Left colon (tissue), 2 donors: ENCODE data around the gene ZBTB16. TPM values are rescaled to one million over a fixed set of nuclear protein-coding genes. Genes with fewer than 3 reads are reported as not detected.

Experiments used
- ATAC-seq: fragments of 200-7000 bp; cut with Tn5 transposase; one replicate; pipeline ENCODE4 v1.9.1; 2020; ENCODE audit warnings: mild to moderate bottlenecking, moderate library complexity
- DNase-seq, 2 donors: peaks; one replicate each; pipeline ENCODE4 v3.0.0-alpha.2; 2020
- intact Hi-C, 2 donors: fragments of 100-400 bp; cut with DNase I in 1 of 2; cut with micrococcal nuclease in 1 of 2; formaldehyde crosslinking; loops; one replicate each; pipeline versions ENCODE4 v1.11.2 to v1.14.0; 2022; cut with DNase I, micrococcal nuclease
- total RNA-seq, 2 donors: library from RNA; stranded (reverse); fragmentation: NEBNext Ultra II Directional; extraction: Animal tissue kit (Norgen Biotek cat#: 25700); gene quantifications; one replicate each; pipeline ENCODE4 v1.2.1, GENCODE V29; 2021
- donor health status: DM: no; HTN: no; CAD: no.
- donor health status: DM: yes; HTN: yes; CAD: no.

Gene ZBTB16
- total RNA-seq, 2 donors from 2014 or later, result 10.0 to 75.1 TPM

GRCh38 chr11:114133548-114134329 is 74.2 kb downstream of the ZBTB16 start:
- ATAC-seq (no peak), DNase-seq (no peak)
- intact Hi-C loops, result no loop called here

DNA sequence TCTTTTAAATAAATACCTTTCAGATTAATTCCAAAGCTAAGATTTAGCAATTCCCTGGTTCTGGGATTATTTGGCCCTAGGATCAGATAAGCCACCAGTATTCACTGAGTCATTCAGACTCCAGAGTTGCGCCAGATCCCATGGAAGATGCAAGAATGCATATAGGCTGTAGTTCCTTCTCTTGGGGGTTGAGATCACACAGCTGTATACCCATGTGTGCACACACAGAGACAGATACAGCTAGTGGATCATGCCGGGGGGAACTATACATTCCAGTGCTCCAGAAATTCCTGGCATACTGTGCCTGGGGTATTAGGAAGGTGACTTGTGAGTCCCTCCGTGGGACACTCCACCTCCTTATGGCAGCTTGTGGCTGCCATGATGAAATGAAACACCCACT is 75.4 kb downstream of the ZBTB16 start:
- ATAC-seq (no peak), DNase-seq (no peak)
- intact Hi-C loops, result no loop called here

GRCh38 chr11:114135737-114136151 is 76.2 kb downstream of the ZBTB16 start:
- ATAC-seq (no peak), DNase-seq (no peak)
- intact Hi-C loops, result no loop called here

- DNase-seq (no peak), ATAC-seq (peak; percentile 67)
- intact Hi-C loops, result no loop called here
These were observed 77.5 kb downstream of the ZBTB16 start for GRCh38 chr11:114136686-114137640.

DNA sequence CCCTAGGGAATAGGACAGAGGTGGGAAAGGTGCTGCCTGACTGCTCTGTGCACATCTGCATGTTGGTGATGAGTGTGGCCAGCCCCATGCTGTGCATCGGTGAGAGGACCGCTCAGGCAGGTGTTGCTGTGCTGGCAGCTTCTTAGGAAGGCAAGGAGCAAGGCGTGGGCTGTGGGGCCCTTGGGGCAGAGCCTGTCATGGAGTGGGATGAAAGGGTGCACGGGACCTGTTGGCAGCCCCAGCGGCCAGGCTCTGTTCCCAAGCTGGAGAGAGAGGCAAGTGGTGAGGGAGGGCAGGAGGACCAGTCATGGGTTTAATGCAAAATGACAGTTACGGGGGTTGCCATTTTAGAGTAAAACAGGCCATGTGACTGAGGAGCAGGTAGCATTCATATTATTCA is 78.3 kb downstream of the ZBTB16 start:
- ATAC-seq (no peak), DNase-seq (no peak)
- intact Hi-C loops, result no loop called here

GRCh38 chr11:114138411-114138810 is 78.9 kb downstream of the ZBTB16 start:
- no peak for ATAC-seq
- DNase-seq, result no peak
- intact Hi-C loops, result no loop called here

GRCh38 chr11:114140826-114141225 is 81.3 kb downstream of the ZBTB16 start:
- DNase-seq (no peak), ATAC-seq (no peak)
- intact Hi-C loops, result no loop called here

GRCh38 chr11:114141863-114142580 is 82.5 kb downstream of the ZBTB16 start:
- DNase-seq, result no peak
- intact Hi-C loops, result no loop called here
- peak; percentile 73 for ATAC-seq

- ATAC-seq, result no peak
- intact Hi-C loops, result no loop called here
- no peak for DNase-seq
These were observed 83.2 kb downstream of the ZBTB16 start for GRCh38 chr11:114142707-114143106.

DNA sequence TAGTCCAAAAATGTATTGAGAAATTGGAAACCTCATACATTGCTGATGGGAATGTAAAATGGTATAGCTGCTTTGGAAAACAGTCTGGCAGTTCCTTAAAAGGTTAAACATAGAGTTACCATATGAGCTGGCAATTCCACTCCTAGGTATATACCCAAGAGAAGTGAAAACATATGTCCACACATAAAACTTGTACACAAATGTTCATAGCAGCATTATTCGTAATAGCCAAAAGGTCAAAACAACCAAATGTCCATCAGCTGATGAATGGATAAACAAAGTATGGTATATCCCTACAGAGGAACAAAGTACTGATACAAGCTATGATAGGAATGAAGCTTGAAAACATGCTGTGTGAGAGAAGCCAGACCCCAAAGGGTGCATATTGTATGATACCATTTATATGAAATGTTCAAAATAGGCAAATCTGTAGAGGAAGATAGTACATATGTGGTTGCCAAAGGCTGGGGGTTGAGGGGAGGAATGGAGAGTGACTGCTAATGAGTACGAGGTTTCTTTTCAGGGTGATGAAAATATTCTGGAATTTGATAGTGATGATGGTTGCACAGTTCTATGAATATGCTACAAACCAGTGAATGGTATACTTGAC is 85.8 kb downstream of the ZBTB16 start:
- no peak for ATAC-seq
- DNase-seq, result no peak
- intact Hi-C loops, result no loop called here

GRCh38 chr11:114147375-114148012 is 88.0 kb downstream of the ZBTB16 start:
- DNase-seq (no peak), ATAC-seq (no peak)
- intact Hi-C loops, result no loop called here

- intact Hi-C loops, result no loop called here
- DNase-seq (no peak), ATAC-seq (peak; percentile 41)
These were observed 88.5 kb downstream of the ZBTB16 start for GRCh38 chr11:114148013-114148382.

DNA sequence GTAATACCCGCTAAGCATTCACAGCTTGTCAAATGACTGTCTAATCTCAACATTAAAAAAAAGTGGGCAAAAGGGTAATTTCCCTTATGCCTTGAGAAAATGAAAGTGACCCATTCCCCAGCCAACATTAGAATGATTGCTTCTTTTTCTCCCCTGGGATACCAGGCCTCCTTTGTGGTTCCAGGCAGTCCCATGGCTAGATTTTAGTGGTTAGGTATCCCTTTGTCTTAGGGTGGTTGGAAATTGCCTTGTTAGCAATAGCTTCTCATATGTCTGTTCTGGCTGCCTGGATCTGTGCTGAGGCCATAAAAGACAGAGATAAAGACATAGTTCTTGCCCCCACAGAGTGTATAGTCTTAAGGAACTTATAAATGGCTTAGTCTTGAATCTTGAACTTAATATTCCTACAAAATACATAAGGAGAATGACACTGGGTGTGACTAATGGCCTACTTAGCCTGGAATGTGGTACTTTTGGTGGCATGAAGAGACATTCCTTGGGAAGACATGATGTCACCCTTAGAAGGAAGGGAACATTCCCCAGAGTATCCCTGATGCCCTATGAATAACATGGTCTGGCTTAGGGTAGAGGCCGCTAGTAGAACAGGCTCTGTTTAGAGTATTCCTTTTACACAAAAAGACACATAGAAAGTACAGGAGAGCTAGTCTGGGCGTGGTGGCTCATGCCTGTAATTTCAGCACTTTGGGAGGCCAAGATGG is 90.3 kb downstream of the ZBTB16 start:
- DNase-seq (no peak), ATAC-seq (no peak)
- intact Hi-C loops, result no loop called here

GRCh38 chr11:114150671-114151070 is 91.2 kb downstream of the ZBTB16 start:
- DNase-seq (no peak), ATAC-seq (peak; percentile 53)
- intact Hi-C loops, result no loop called here

GRCh38 chr11:114151631-114152030 is 92.1 kb downstream of the ZBTB16 start:
- no peak for ATAC-seq
- no peak for DNase-seq
- intact Hi-C loops, result no loop called here

DNA sequence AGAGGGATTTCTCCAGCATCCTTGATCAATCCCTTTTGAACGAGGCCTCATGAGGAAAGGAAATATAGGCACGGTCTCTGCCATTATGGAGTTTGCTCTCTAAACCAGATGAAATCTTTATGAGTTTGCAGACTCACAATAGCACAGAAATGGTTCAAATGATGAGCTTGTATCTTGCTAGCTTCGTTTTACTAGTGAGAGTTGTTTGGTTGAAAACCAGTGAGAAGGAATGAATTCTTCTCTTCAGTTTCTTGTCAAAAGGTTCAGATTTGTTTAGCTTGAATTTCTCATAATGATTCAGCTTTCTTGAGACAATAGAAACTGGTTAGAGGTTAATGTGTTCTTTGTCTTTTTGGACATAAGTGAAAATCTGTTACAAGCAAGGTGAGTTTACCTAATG is 92.7 kb downstream of the ZBTB16 start:
- no peak for DNase-seq
- intact Hi-C loops, result no loop called here
- ATAC-seq, result no peak

DNA sequence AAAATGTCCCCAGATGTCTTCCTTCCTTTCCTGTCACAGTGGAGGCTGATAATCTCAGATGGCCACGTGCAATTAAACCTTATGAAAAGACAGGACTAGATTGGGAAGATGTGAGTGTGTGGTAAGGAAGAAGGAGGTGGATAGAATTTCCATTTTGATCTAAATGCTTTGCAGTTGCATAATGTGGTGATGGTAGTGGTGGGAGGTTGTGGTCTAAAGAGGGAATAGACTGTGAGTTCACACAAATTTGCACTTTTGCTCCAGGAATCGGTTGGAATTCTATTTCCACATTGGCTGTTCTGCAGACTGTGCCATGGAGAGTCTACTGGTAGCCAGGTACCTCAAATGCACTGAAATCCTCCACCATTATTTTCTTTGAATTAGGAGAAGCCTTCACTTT is 93.3 kb downstream of the ZBTB16 start:
- intact Hi-C loops, result no loop called here
- no peak for DNase-seq

GRCh38 chr11:114153224-114153623 is 93.7 kb downstream of the ZBTB16 start:
- peak in 1 of 2 donors; percentile 17 for DNase-seq
- intact Hi-C loops, result no loop called here
- ATAC-seq, result peak; percentile 78

More for the DNA sequence above, 93.3 kb downstream of the ZBTB16 start:
- no peak for ATAC-seq
